Measurements from ENCODE around the gene CLEC2B.

The CLEC2B gene

DNA sequence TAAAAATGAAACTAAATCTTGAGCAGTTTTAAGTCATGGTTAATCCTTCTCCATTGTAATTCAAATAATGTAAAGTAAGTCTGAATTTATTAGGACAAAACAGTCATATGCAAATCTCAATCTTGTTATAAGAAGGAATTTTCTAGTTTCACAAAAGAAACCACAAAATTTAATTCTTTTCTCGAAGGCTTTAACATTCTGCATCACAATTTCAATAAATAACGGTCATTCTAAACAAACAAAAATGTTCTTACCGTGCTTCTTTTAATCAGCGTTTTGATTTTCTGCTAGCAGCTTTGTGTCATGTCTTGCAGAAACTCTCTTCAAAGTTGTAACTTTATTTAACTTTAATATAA, 225 bp downstream of the CLEC2B start:
- no peak for DNase-seq (ENCODE audit: low spot score)

DNA sequence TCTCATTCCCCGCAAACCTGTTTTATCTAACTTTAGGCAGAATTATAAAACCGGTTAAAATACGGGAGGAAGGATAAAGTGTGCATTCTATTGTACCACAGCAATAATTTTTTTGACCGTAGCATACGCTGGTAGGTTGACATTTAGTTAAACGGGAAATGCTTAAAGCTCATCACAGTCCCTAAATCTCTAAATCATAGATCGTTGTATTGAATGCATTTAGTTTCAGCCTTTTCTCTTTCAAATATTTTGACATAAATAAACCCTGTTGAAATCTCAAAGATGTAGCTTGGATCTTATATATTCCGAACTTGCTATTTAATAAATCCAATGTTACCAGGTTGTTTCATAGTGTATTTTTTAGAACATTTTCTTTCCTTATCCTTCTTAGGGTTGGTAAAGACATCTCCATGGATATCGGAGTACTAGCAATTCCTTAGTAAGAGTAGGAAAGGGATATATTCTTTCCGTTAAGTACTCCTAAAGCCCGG, 798 bp downstream of the CLEC2B start:
- no peak for DNase-seq (ENCODE audit: low spot score)

DNA sequence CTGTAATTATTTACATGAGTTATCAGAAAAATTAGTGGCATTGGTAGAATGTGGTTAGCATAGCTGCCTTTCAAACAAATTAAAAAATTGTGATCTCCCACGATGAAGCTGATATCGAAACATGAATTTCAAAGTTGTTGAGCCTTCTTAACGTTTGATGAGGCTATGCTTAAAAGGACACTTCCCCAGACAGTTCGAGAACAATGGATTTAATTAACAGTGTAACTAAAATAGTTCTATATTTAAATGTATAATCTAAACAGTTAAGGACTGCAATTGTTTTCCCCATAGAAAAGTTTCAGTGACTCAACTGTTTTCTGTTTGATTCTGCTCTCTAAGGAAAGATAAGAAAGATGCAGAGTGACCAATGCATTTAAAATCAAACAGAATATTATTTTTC, 1.6 kb downstream of the CLEC2B start:
- no peak for DNase-seq (ENCODE audit: low spot score)

DNA sequence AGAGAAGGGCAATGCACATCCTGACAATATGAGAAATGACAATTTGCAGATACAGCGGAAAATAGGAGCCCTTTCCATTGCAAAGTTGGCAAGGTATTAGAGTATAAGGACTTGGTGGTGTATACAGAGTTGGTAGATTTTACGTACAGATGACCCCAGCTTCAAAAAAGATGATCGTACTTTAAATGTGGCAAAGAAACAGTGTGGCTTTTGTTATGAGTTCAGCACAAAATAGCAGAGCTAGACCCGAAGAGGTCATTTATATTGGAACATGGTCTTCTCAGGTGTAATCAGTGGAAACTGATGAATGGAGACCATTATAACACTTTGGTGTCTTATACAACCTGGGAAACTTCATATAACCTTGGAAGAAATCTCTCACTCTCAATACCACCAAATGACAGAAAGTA, 2.3 kb downstream of the CLEC2B start:
- DNase-seq (ENCODE audit: low spot score) = no peak

DNA sequence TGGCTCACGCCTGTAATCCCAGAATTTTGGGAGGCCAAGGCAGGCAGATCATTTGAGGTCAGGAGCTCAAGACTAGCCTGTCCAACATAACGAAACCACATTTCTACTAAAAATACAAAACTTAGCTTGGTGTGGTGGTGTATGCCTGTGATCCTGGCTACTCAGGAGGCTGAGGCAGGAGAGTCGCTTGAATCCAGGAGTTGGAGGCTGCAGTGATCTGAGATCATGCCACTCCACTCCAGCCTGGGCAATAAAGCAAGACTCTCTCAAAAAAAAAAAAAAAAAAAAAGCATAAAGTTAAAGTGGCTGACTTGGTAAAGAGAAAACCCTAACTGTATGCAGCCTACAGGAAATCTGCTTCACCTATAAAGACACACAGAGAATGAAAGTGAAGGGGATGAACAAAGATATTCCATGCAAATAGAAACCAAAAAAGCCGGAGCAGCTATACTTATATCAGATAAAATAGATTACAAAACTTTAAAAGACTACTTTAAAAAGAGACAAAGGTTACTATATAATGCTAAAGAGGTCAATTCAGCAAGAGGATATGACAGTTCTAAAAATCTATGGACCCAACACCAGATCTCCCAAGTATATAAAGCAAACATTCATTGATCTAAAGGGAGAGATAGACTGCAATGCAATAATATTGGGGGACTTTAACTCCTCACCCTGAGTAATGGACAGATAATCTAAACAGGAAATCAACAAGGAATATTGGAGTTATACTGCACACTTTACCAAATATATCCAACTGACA, 4.1 kb downstream of the CLEC2B start:
- DNase-seq (ENCODE audit: low spot score) = no peak

DNA sequence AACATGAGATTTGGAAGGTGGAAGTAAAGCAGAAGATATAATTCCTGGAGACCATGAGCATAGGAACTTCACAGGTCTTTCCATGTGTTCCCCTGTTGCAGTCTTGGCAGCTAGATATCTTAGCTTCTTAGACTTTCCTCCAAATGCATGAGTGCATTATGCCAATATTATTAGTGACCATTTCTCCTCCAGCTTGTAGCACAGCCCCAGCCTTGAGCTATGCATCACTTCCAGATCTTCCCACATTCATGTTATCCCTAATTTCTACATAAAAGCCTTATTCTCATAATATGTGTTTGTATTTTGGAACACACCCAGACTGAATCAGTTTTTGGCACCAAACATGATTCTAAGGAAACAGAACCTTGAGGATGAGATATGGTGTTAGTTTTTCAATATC, 11.0 kb downstream of the CLEC2B start:
- DNase-seq (ENCODE audit: low spot score) = no peak

DNA sequence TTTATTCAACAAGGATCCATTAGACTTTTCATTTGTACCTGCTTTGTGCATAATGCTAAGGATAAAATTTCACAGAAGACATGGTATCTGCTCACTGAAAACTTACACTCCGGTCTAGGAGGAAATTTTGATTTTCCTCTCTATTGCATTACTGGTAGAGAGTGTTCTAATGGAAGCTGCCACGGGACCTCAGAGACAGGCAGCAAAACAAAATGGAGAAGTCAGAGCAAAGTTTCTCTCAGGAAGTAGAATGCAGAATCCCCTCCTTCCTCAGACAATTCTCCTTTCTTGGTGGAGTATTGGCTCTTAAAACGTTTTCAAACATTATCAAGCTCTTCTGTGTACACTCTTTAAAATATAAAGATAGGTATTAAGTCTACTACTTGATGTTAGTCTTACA, 12.3 kb downstream of the CLEC2B start:
- DNase-seq (ENCODE audit: low spot score) = no peak

DNA sequence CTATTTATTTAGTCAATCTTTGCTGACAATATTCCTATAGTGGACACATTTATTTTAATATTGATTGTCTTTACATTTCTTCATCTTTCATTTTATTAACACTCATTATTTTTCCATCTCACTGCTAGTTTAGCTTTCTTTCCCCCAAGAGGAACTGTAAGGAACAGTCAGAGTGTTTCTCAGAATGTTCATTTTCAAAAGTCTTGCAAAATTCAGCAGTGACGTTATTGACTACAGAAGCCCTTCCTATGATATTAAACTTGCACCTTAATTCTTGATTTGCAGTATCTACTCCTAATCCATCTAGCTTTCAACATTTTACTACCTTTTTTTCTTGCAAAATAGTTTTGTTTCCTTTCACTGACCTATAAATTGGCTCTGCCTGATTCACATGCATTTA, 13.0 kb downstream of the CLEC2B start:
- no peak for DNase-seq (ENCODE audit: low spot score)

DNA sequence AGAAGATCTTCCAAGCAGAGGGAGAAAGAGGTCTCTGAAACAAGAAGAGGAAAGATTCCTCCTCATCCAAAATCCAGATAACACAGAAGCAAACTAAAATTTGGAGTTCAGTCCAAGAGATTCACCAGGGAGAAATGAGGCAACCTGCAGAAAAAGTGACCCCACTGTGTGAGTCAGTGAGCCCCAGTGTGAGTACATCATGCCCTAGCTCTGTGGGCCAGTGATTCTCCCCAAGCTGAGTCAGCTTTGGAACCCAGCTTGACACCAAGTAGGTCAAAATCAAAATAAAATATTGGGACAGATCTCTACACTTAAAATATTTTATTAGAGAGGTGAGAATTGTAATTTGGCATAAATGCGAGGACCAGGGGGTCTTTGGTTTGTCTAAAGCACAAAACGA, 17.2 kb downstream of the CLEC2B start:
- DNase-seq (ENCODE audit: low spot score) = no peak

DNA sequence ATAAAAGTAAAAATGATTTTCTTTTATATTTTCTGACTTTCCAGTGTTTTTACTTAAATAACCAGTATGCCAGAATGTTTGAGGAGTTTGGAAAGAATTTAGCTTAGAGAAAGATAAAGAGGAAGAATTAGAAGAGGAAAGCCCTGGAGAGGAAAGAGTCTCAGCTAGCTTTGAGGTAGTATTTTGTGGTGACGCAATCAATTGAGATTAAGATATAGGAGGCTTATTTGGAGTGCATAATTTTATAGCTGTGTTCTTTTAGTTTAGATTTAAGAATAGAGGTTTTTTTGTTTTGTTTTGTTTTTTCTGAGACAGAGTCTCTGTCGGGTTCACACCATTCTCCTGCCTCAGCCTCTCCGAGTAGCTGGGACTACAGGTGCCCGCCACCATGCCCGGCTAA, 18.1 kb downstream of the CLEC2B start:
- DNase-seq (ENCODE audit: low spot score) = no peak

DNA sequence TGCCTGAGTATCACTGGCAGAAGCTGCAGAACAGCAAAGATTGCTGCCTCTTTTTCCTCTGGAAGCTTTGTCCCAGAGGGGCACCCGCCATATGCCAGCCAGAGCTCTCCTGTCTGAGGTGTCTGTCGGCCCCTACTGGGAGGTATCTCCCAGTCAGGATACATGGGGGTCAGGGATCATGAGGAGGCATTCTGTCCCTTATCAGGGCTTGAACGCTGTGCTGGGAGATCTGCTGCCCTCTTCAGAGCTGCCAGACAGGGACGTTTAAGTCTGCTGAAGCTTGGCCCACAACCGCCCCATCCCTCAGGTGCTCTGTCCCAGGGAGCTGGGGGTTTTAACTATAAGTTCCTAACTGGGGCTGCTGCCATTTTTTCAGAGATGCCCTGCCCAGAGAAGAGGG, 20.3 kb downstream of the CLEC2B start:
- DNase-seq (ENCODE audit: low spot score) = no peak

DNA sequence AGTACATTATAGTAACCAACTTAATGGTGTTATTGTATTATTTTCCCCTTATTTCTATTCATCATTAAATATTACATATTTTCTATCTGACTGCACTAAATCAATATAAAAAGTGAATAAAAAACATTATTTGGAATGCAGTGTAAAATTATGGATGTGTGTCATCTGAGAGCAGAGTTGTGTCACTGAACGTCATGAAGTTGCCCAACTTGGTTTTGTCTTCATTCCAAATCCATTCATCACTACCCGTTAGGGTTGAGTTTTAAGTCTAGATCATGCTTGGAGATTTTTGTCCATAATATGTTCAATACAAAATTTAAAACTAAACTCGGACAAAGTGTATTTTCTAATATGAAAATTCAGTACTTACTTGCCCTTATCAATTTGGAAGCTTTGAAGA, 25.7 kb downstream of the CLEC2B start:
- no peak for DNase-seq (ENCODE audit: low spot score)

DNA sequence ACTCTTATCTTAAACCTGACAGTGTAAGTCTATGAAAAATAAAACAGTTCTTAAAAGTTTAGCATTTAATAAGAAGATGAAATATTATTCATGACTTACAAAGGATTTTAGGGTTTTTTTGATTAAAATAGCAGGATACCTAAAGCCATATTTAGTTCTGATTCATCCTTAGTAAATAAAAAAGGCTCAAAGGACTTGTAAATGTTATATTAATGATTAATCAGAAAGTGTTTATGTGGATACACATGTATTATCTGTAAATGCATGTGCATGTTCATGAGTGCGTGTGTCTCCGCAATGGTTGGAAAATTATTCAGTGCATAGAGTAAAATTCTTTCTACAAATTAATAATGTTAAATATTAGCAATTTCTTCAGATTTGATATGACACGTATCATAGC, 37.4 kb downstream of the CLEC2B start:
- DNase-seq (ENCODE audit: low spot score) = no peak

DNA sequence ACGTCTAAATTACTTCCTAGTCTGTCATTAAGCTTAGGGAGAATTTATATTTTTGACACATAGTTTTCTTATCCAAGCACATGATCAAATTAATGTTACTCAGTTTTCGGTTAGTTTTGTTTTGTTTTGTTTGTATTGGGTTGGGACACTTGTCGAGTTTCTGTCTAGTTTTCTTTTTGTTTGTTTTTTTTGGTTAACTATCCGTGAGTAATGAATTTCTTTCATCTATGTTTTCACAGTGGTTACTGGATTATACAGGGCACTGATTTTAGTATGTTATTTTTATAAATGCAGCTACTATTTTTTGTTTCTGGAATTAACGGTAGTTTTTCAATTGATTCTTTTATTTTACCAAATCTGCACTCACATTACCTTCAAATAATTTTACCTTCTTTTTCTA, 39.2 kb downstream of the CLEC2B start:
- DNase-seq (ENCODE audit: low spot score) = no peak

DNA sequence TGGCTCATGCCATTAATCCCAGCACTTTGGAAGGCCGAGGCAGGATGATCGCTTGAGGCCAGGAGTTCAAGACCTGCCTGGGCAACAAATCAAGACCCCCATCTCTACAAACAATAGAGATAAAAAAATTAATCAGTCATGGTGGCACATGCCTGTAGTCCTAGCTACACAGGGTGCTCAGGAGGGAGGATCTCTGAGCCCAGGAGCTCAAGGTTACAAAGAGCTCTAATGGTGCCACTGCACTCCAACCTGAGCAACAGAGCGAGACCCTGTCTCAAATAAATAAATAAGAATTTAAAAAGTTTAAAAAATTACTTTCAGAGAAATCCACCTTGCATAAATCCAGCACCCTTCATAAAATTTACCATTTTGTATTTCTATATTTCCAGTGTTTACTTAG, 39.7 kb downstream of the CLEC2B start:
- no peak for DNase-seq (ENCODE audit: low spot score)

DNA sequence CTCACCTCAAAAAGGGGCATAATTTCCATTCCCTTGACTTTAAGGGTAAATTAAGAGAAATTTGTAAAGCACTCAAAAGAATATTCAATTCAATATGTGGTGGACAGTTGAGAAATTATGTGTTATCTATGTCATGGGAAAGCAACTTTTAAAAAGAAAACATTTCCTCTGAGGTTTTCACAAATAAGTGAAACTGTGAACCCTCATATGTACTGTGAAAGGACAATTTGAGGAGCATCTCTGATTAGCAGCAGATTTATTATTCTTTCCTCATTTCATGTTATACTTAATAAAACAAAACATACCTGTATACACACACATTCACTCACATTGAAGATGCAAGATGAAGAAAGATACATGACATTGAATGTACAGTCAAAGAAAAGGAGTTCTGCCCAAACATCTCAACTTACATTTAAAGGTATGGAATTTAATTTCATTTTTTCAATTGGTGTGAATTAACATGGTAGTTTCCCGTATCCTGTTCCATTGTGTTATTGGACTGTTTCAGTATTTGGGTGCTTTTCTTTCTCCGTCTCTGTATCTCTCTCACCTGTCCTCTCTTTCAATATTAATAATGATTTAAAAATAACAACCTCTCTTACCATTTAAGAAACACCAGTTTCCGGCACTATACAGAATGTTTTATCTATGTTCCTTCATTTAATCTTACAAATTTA, 41.8 kb downstream of the CLEC2B start, which contains the start of gene KLRF1:
TSS of gene KLRF1 (plus strand) at position 273 of the 680 bp plus-strand sequence. CDS start at position 337, 64 bp downstream.
- no peak for DNase-seq (ENCODE audit: low spot score)

DNA sequence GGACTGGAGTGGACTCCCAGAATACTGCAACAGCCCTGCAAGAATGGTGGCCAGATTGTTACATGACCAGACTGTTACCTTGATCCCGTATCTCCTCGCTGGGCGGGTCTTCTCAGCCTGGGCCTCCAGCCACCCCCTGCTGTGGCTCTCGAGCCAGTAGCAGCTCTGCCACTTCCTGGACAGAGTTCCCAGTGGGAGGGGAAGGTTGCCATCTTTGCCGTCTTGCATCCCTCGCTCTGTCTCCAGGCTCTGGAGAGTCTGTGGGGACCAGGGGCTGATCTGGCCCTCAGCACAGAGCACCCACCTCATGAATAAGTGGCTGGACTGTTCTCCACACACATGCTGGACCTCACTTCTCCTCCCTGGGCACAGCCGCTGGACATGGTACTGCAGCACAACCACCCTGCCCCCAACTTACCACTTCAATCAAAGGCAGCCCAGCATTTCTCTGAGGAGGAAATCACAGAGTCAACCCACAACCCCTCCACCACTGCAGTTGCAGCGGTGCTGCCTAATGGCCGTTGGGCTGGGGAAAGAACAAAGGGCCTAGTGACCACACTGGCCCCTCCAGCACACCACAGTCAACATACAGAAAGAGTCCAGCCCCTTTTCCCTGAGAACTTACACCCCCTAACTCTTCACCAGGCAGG, 48.7 kb downstream of the CLEC2B start:
- no peak for DNase-seq (ENCODE audit: low spot score)

DNA sequence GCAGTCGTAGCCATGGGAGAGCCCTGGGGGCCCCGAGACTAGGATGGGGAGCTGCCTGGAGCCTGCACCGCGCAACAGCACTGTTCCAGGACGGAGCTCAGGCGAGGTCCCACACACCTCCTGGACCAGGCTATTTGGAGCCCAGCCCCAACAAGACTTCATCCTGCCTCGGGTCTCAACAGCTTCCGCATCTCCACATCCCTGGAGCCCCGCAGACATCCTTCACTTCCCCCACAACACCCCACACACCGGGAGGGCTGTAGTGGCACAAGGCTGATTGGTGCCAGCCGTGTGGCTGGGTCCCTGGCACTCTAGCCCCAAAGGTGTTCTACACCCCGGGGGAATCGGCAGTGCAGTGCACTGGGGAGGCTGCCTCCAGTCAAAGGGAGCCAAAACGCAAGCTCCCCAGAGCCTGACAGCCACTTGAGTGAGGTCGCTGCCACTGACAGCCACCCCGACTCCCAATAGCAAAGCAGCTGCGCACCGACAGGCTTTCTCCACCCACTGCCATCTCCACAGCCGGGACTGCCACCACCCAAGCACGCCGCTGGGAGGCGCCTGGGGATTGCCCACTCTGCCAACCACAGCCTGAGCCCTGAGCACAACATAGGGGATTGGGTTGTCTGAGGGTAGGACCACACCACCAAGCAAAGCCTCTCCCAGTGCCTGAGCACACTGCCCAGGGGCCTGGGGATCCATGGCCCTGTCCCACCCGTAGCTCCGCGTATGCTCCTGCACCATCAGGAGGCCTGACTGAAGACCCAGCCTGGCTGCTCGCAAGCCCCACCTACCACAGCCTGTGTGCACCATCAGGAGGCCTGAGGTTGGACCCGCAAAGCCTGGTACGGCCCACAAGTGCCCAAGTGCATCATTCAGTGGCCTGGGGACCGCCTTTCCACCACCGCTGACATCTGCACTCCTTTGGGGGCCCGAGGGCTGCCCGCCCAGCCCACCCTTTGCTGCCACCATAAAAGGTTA, 55.0 kb downstream of the CLEC2B start:
- peak; percentile 33 for DNase-seq (ENCODE audit: low spot score)

DNA sequence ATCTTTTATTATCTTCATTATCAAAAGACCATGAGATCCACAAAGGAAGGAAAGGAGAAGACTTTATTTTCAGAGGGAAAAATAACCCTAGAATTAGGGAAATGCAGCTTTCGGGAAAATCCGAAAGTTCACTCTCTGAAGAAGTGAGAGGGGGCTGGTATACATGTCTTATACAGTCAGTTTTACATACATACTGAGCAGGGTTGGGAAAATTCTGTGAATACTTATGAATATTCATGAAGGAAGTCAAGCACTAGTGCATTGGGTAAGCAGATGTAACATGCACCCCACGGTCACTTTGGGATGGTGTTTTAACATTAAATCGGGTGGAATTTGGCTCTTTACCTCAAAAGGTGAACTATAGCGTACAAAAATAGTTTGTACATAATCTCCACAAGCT, 57.5 kb downstream of the CLEC2B start:
- DNase-seq (ENCODE audit: low spot score) = no peak

DNA sequence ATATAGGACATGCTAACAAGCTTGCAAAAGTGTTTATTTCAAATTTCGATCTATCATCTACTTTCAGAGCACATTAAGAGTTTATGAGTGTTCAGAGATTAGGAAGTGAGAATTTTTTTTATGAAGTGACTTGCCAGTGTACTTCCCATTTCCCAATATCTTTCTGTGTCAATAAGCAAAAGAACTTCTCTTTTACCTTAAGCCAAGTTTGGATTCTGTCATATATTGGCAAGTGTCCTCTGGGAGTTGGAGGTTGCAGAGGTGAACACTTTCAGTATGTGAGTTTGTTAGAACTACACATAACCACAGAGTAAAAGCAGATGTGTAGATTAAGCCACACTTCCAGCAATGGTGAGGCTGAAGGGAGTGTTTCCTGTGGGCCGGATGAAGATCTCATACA, 58.5 kb downstream of the CLEC2B start:
- no peak for DNase-seq (ENCODE audit: low spot score)

DNA sequence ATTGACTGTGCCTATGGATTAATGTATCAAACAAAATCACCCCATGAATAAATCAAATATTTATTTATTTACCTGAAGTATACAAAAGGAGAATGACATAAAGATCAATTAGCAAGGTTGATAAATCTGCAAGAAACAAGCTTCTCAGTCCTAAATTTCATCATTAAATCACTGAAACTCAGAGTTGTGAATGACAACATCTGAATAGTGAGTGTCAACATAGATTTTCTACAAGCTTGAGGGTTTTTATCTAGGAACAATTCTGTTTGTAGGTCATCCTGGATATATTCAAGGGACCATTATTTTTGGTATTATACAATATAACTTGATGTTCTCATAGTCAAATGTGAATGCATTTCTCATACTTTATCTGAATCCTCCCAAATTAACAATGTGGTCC, 59.3 kb downstream of the CLEC2B start:
- DNase-seq (ENCODE audit: low spot score) = no peak

DNA sequence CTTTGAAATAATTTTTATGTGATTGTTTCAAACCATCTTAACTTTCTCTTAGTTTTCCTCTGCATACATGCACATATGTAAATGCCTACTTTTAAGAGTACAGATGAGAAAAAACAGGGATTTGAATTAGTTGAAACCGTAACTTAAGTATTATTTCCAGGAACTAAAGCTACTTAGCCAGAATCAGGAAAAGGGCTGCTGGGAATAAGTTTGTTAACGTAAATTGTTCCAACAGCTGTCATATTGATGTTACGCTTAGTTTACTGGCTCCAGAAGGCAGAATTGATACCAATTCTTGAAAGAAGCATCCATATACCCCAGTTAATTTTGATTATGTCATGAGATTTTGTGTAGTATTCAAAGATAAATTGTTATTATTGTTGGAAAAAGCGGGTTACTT, 59.8 kb downstream of the CLEC2B start:
- DNase-seq (ENCODE audit: low spot score) = no peak
